K562 (cell line): ENCODE data around the gene B3GALT6. TPM values are rescaled to one million over a fixed set of nuclear protein-coding genes. Genes with fewer than 3 reads are reported as not detected.

ENCODE experiments used
- ATAC-seq: fragments of 200-7000 bp; cut with Tn5 transposase; 3 replicates; pipeline ENCODE4 v1.9.1; 2020; ENCODE audit warnings: moderate library complexity
- BruUV-seq: library from RNA; stranded (reverse); fragments of 400-500 nt; replicated peaks from 2 replicates; lab custom pipeline; 2021; lab: Mats Ljungman, UMichigan
- CTCF ChIA-PET: fragments of 300-600 bp; formaldehyde crosslinking; extraction: SDS; loops from one replicate; lab custom pipeline; 2021; ENCODE audit warnings: low intra/inter-chr PET ratio; lab: Yijun Ruan, JAX
- POLR2A ChIA-PET: fragments of 300-600, 350-650 bp; sonication (Branson Sonifier 250); formaldehyde crosslinking; extraction: SDS; loops from one replicate; lab custom pipeline; 2021; ENCODE audit warnings: antibody characterized with exemption, inconsistent platforms; lab: Yijun Ruan, JAX
- DNase-seq, 4 experiments: peaks; one replicate each; pipeline versions ENCODE4 v3.0.0 to v3.0.0-alpha.2; 2011 to 2018; ENCODE audit warnings: low spot score in 3 of 4, mixed read lengths in 3 of 4; ENCODE audit errors: extremely low read depth in 1 of 4
- FAIRE-seq: peaks from 2 replicates; lab custom pipeline; 2011; peaks lifted over from hg19 to GRCh38; lab: Jason Lieb, UNC
- H2AFZ ChIP-seq: 2 replicates; pipeline ENCODE4 v1.6.0; 2011; ENCODE audit warnings: low read depth, low read length, control low read depth, inconsistent platforms
- H3K27ac ChIP-seq: fragments of 200-600 bp; 3 replicates; pipeline ENCODE4 v1.8.0; 2011; ENCODE audit warnings: low read depth, mild to moderate bottlenecking, control low read depth, inconsistent platforms, low read length, moderate library complexity, mixed read lengths; ENCODE audit errors: extremely low read depth
- H3K27me3 ChIP-seq, 2 experiments: fragments of 300-600 bp in 1 of 2; 2 replicates in 1 of 2; 3 replicates in 1 of 2; pipeline versions ENCODE4 v1.6.0 to v1.8.0; 2011; ENCODE audit warnings: inconsistent platforms in 2 of 2, low read length in 2 of 2, mild to moderate bottlenecking in 1 of 2, mixed read lengths in 1 of 2, moderate library complexity in 1 of 2; ENCODE audit not compliant: control insufficient read depth in 2 of 2, insufficient read depth in 2 of 2
- H3K36me3 ChIP-seq: fragments of 300-600 bp; 3 replicates; pipeline ENCODE4 v1.8.0; 2011; ENCODE audit warnings: mild to moderate bottlenecking, low read length, inconsistent platforms; ENCODE audit not compliant: control insufficient read depth, insufficient read depth
- H3K4me1 ChIP-seq, 2 experiments: fragments of 200-600 bp in 1 of 2; replicated peaks in 1 of 2; 2 replicates in 1 of 2; 3 replicates in 1 of 2; pipeline versions ENCODE4 v1.5.1 to v1.8.0; 2011; ENCODE audit warnings: inconsistent platforms in 2 of 2, low read length in 2 of 2, mild to moderate bottlenecking in 1 of 2, mixed read lengths in 1 of 2, moderate library complexity in 1 of 2; ENCODE audit not compliant: control insufficient read depth in 2 of 2, insufficient read depth in 2 of 2
- H3K4me2 ChIP-seq: 2 replicates; pipeline ENCODE4 v1.6.1; 2011; ENCODE audit warnings: low read length, control low read depth, inconsistent platforms, mixed read lengths; ENCODE audit not compliant: insufficient read depth
- H3K4me3 ChIP-seq: fragments of 200-600 bp; sonication (generic), shearing (Covaris generic); 2 replicates; pipeline ENCODE4 v1.5.1; 2016; ENCODE audit warnings: control low read depth, inconsistent platforms
- H3K79me2 ChIP-seq: fragments of 200-600 bp; 3 replicates; pipeline ENCODE4 v1.8.0; 2011; ENCODE audit warnings: low read length, inconsistent platforms; ENCODE audit not compliant: control insufficient read depth, insufficient read depth
- H3K9ac ChIP-seq, 2 experiments: 2 replicates each; pipeline versions ENCODE4 v1.6.0 to v1.6.1; 2011; ENCODE audit warnings: low read depth in 2 of 2, low read length in 2 of 2, control low read depth in 1 of 2, inconsistent platforms in 1 of 2, mild to moderate bottlenecking in 1 of 2, mixed read lengths in 1 of 2; ENCODE audit not compliant: insufficient read depth in 1 of 2
- H3K9me1 ChIP-seq: one replicate; pipeline ENCODE4 v1.6.0; 2011; ENCODE audit warnings: inconsistent platforms, mild to moderate bottlenecking, low read length, moderate library complexity; ENCODE audit not compliant: control insufficient read depth, insufficient read depth
- H3K9me3 ChIP-seq: replicated peaks from 2 replicates; pipeline ENCODE4 v1.5.1; 2011; ENCODE audit warnings: low read depth, low read length, inconsistent platforms; ENCODE audit not compliant: control insufficient read depth, insufficient read depth
- H4K20me1 ChIP-seq: replicated peaks from 2 replicates; pipeline ENCODE4 v1.6.1; 2011; ENCODE audit warnings: low read length, inconsistent platforms, mixed read lengths; ENCODE audit not compliant: control insufficient read depth, insufficient read depth
- ASH1L ChIP-seq: fragments of 450-650 bp; IDR thresholded peaks from 2 replicates; pipeline ENCODE4 v1.6.1; 2018; ENCODE audit warnings: borderline replicate concordance, mild to moderate bottlenecking, low read depth; ENCODE audit not compliant: partially characterized antibody
- CBX5 ChIP-seq: IDR thresholded peaks from 2 replicates; pipeline ENCODE4 v1.6.1; 2014; ENCODE audit warnings: low read depth, borderline replicate concordance
- ILF3 ChIP-seq: fragments of 450-650 bp; IDR thresholded peaks from 2 replicates; pipeline ENCODE4 v1.6.1; 2018; ENCODE audit warnings: antibody characterized with exemption, mild to moderate bottlenecking, moderate library complexity, borderline replicate concordance
- KDM2B ChIP-seq: fragments of 250-450 bp; sonication (Bioruptor Pico); IDR thresholded peaks from 2 replicates; pipeline ENCODE4 v1.8.0; 2021; ENCODE audit warnings: mild to moderate bottlenecking, moderate library complexity
- NFIC ChIP-seq: fragments of 450-650 bp; IDR thresholded peaks from 2 replicates; pipeline ENCODE4 v1.6.1; 2017; ENCODE audit warnings: mild to moderate bottlenecking, inconsistent platforms
- POLR2G ChIP-seq: fragments of 200-400 bp; formaldehyde crosslinking; IDR thresholded peaks from 2 replicates; pipeline ENCODE4 v1.6.1; 2017; ENCODE audit warnings: low read depth, mild to moderate bottlenecking, antibody characterized with exemption, low read length, moderate library complexity
- RBFOX2 ChIP-seq: fragments of 200-400 bp; formaldehyde crosslinking; IDR thresholded peaks from 2 replicates; pipeline ENCODE4 v1.6.1; 2017; ENCODE audit warnings: low read depth, mild to moderate bottlenecking, low read length, moderate library complexity
- STAT5B ChIP-seq: fragments of 250-450 bp; sonication (Bioruptor Pico); IDR thresholded peaks from 2 replicates; pipeline ENCODE4 v1.8.0; 2021; ENCODE audit warnings: mild to moderate bottlenecking, inconsistent platforms
- WGBS: fragments of 100-300 bp; shearing (Covaris generic); methylation state at CpG from one replicate; pipeline ENCODE4 v1.1.6; 2016; ENCODE audit warnings: low coverage, mixed read lengths; ENCODE audit not compliant: insufficient coverage; ENCODE audit errors: missing lambda C conversion rate; 5-methylcytosine and 5-hydroxymethylcytosine counted together
- in situ Hi-C: fragments of 300-500 bp; cut with MboI; formaldehyde crosslinking; loops from 4 replicates; pipeline ENCODE4 v1.15.0; 2018; ENCODE audit warnings: inconsistent platforms, mixed read lengths
- intact Hi-C: fragments of 100-400 bp; cut with micrococcal nuclease; formaldehyde crosslinking; loops from 2 replicates; pipeline ENCODE4 v1.14.2; 2022
- polyA plus RNA-seq, 8 experiments: library from polyadenylated mRNA; depleted of rRNA in 4 of 8; stranded (reverse) in 5 of 8; unstranded in 3 of 8; fragments of >200 nt; fragmentation: Nextera tagmentation in 2 of 8; fragmentation: Illumina TruSeq in 1 of 8; extraction: Ambion mirVana in 2 of 8; extraction: Trizol in 1 of 8; gene quantifications; 2 replicates each; pipeline versions ENCODE4 v1.2.1 to v1.2.3, GENCODE V29; 2011 to 2014; ENCODE audit warnings: inconsistent platforms in 1 of 8, missing spikeins in 1 of 8
- total RNA-seq, 7 experiments: library from RNA; depleted of rRNA in 6 of 7; stranded (reverse); fragments of >200 nt in 6 of 7; fragmentation: Illumina TruSeq in 2 of 7; extraction: Trizol in 2 of 7; gene quantifications; 2 replicates each; pipeline versions ENCODE4 v1.2.1 to v1.2.3, GENCODE V29; 2011 to 2021; ENCODE audit warnings: low replicate concordance in 1 of 7
- TF ChIP-seq, protein P1 (sequence below), 2 experiments: fragments of 450-650 bp; conservative IDR thresholded peaks; 2 replicates each; pipeline ENCODE4 v1.6.1; 2017; ENCODE audit warnings: mild to moderate bottlenecking in 2 of 2, moderate library complexity in 2 of 2
- TF ChIP-seq, protein P2 (sequence below), 3 experiments: IDR thresholded peaks in 2 of 3; conservative IDR thresholded peaks in 1 of 3; 2 replicates each; pipeline ENCODE4 v1.5.1; 2011 to 2012; ENCODE audit warnings: low read length in 3 of 3, mild to moderate bottlenecking in 3 of 3, control low read depth in 2 of 3, improper control_type of control experiment in 1 of 3, inconsistent platforms in 1 of 3, low read depth in 1 of 3, mixed read lengths in 1 of 3, moderate library complexity in 1 of 3; ENCODE audit not compliant: insufficient read depth in 2 of 3

Gene B3GALT6
- total and polyA plus RNA-seq, 9 of the 15 experiments (the other 6 are each of a cell fraction or from before 2014, with no cell fraction given) = 0.68 to 29.8 (median 9.9) TPM

DNA sequence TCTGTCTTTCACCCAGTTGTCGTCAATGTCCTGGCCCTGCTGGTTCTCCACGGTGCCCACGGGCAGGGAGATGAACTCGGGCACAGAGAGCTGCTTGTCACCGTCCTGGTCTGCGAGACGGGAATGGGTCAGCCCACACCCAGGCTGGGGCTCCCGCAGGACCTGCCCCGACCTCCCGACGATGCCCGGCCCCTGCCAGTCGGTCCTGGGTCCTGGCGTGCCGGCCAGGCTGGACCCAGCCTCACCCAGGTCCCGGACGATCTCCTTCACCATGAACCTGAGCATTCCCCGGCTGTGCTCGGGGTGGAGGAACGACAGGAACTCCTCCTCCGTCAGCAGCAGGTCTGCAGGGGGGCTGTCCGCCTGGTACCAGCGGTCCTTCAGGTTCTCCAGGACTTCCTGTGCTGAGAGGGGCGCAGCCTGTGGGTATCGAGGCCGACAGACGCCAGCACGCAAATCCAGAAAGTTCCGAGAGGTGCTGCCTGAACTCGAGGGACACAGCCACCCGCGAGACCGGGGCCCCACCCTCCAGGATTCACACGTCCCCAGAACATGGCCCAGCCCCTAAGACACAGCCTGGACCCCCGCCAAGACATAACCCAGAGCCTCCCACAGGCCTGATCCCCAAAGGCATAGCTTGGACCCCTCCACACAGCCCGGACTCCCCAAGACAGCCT lies 13.4 kb upstream of the B3GALT6 start:
- CTCF ChIA-PET = no interaction called here
- 96% methylated on average over 31 of the region's 36 CpGs for WGBS
- intact Hi-C loops = no loop called here

DNA sequence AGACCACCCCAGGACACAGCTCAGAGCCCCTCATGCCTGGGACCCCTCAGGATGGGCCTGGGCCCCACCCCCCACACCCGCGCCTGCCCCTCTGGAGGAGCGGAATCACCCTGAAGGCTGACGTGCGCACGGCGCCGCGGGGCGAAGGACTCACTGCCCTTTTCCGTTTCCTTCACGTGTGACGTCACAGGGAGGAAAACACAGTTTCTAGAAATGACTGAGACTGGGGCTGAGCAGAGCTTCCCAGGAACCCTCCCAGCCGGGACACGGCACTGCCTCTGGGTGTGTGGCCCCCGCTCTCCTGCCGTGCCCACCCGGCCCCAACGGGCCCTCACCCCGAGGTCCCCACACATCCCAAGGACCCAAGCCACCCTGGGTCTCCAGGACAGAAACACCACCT lies 12.7 kb upstream of the B3GALT6 start:
- intact Hi-C loops = no loop called here
- TF ChIP-seq, protein P1, sequence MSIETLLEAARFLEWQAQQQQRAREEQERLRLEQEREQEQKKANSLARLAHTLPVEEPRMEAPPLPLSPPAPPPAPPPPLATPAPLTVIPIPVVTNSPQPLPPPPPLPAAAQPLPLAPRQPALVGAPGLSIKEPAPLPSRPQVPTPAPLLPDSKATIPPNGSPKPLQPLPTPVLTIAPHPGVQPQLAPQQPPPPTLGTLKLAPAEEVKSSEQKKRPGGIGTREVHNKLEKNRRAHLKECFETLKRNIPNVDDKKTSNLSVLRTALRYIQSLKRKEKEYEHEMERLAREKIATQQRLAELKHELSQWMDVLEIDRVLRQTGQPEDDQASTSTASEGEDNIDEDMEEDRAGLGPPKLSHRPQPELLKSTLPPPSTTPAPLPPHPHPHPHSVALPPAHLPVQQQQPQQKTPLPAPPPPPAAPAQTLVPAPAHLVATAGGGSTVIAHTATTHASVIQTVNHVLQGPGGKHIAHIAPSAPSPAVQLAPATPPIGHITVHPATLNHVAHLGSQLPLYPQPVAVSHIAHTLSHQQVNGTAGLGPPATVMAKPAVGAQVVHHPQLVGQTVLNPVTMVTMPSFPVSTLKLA (conservative IDR thresholded peaks at IDR 0.05) = no peak
- TF ChIP-seq CBX5 (no peak), NFIC (no peak), ASH1L (no peak), STAT5B (CRISPR knock-in tag) (no peak)
- TF ChIP-seq, protein P2, sequence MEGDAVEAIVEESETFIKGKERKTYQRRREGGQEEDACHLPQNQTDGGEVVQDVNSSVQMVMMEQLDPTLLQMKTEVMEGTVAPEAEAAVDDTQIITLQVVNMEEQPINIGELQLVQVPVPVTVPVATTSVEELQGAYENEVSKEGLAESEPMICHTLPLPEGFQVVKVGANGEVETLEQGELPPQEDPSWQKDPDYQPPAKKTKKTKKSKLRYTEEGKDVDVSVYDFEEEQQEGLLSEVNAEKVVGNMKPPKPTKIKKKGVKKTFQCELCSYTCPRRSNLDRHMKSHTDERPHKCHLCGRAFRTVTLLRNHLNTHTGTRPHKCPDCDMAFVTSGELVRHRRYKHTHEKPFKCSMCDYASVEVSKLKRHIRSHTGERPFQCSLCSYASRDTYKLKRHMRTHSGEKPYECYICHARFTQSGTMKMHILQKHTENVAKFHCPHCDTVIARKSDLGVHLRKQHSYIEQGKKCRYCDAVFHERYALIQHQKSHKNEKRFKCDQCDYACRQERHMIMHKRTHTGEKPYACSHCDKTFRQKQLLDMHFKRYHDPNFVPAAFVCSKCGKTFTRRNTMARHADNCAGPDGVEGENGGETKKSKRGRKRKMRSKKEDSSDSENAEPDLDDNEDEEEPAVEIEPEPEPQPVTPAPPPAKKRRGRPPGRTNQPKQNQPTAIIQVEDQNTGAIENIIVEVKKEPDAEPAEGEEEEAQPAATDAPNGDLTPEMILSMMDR (IDR thresholded peaks at IDR 0.05 in 2 of 3, conservative IDR thresholded peaks at IDR 0.05 in 1 of 3; ENCODE audit: insufficient read depth in 2 of 3, low read depth in 1 of 3, low read length in 3 of 3) = no peak

More for the DNA sequence above, 13.4 kb upstream of the B3GALT6 start:
- in situ Hi-C loops = no loop called here
- Histone ChIP-seq H3K4me1 (peaks cover 0 to 68% of the 10 kb centered on the region in 2 experiments; a peak in 2 of 5 replicates), H3K9ac (peak overlapping the region in 1 of 2 experiments; percentile 20; a peak in 1 of 4 replicates), H3K79me2 (0 out of 3 replicates have a peak, but pooled peaks cover 4% of the 10 kb centered on the region), H3K27me3 (no peaks in the 10 kb centered on the region), H3K4me3 (no peak overlapping the region), H3K36me3 (peaks cover 79% of the 10 kb centered on the region; the same call in 2 of the 3 replicates), H3K27ac (no peak overlapping the region), H3K9me1 (no peaks in the 10 kb centered on the region), H2AFZ (no peak overlapping the region), H4K20me1 (peaks cover 3% of the 10 kb centered on the region; the same call in 1 of the 2 replicates), H3K4me2 (no peak overlapping the region), H3K9me3 (no peaks in the 10 kb centered on the region)
- no TSS peak for BruUV-seq
- no peak for ATAC-seq
- TF ChIP-seq KDM2B (CRISPR knock-in tag) (no peak), POLR2G (0 out of 2 replicates have a peak, but pooled peaks have one; percentile 8), ILF3 (no peak), RBFOX2 (peak; percentile 39; the same call in 1 of the 2 replicates)
- no peak for FAIRE-seq
- POLR2A ChIA-PET = interaction anchor here (0.6 to 2.4 kb wide), 2 partner anchors 11 to 12 kb away, joined by 3 to 12 read pairs; partner anchors contain the start of genes B3GALT6 and SDF4
- DNase-seq = peak in 1 of 4 experiments; percentile 36

More for the DNA sequence above, 12.7 kb upstream of the B3GALT6 start:
- peaks cover 5% of the 10 kb centered on the region; the same call in 1 of the 3 replicates for H3K79me2 ChIP-seq
- no peaks in the 10 kb centered on the region for H3K9me3 ChIP-seq
- no TSS peak for BruUV-seq
- in situ Hi-C loops = no loop called here
- ATAC-seq (no peak), DNase-seq (no peak), FAIRE-seq (no peak)
- H2AFZ ChIP-seq = no peak overlapping the region
- ChIA-PET CTCF (no interaction called here), POLR2A (no interaction called here)
- no peak overlapping the region for H3K4me3 ChIP-seq
- H3K27ac ChIP-seq = no peak overlapping the region
- no peak overlapping the region for H3K9ac ChIP-seq
- no peak overlapping the region for H3K4me2 ChIP-seq
- no peaks in the 10 kb centered on the region for H3K9me1 ChIP-seq
- WGBS = 95% methylated on average over 18 of the region's 20 CpGs
- peaks cover 3% of the 10 kb centered on the region; the same call in 1 of the 2 replicates for H4K20me1 ChIP-seq
- H3K4me1 ChIP-seq = peaks cover 0 to 61% of the 10 kb centered on the region in 2 experiments; a peak in 1 of 5 replicates
- peaks cover 86% of the 10 kb centered on the region; the same call in 2 of the 3 replicates for H3K36me3 ChIP-seq
- H3K27me3 ChIP-seq = no peaks in the 10 kb centered on the region
